Stimulated activated CD8-positive, alpha-beta memory T cell treated with anti-CD3 and anti-CD28 coated beads, Interleukin-7, amount 100 ng/mL, for 24 hours (primary cell): ENCODE results near the gene GLI3.

ENCODE experiments used
- DNase-seq: peaks from one replicate; pipeline ENCODE4 v3.0.0-alpha.2; 2020; ENCODE audit warnings: low read depth

Gene GLI3

DNA sequence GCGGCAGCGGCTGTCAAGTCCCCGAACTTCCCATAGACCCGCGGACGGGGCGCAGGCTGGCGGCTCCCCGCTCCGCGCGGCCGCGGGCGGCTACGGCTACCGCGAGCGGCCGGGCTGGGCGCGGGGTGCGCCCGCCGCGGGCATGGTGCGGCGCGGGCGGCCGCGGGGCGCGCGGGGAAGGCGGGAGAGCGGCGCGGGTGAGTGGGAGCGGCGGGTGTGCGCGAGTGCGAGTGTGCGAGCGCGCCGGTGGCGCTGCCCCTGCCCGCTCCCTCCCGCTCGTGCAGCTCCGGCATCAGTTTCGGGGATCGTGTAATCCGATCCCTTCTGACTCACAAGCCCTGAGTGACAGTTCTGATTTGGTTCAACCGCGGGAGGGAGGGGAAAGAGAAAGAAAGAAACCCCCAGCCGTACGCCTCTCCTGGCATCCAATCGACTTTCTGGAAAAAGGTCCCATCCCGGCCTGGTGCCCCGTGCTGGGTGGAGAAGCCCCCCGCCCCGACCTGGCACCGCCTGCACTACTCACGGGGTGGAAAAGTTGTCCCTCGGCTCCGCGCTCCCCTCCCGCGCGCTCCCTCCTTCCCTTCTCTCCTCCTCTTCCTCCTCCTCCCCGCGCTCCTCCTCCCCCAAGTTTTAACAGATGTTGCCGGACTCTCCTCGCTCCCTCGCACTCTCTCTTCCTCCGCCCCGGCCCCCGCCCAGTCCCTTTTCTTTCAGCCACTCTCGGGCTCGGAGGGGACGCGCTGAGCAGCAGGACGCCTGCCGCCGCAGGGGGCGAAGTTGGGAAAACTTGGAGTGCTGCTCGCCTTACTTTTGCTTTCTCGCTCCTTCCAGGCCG lies at the start of gene GLI3:
Gene GLI3, minus strand, starts transcription at position 234 of the 835 bp plus-strand sequence. CDS start 13,956 bp downstream, outside the sequence.
- no peak for DNase-seq

GRCh38 chr7:42285383-42285824 lies 48.4 kb upstream of the GLI3 start:
- no peak for DNase-seq

DNA sequence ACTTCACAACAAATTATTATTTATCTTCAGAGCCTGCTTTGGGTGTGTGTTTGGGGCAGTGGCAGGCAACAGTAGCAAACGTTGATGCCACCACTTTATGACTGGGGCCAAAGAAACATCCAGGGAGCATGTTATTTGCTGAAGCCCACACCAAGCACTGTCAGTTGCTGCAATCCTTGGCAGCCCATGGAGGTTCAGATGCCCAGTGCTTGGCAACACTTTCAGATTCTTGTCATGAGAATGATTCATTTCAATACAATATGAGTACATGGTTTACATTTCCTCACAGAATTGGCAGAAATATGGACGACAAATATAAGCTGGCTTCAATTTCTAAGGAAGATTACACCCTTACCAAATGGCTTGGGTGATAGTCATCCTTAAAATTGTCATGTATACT lies 46.5 kb upstream of the GLI3 start:
- DNase-seq, result no peak

DNA sequence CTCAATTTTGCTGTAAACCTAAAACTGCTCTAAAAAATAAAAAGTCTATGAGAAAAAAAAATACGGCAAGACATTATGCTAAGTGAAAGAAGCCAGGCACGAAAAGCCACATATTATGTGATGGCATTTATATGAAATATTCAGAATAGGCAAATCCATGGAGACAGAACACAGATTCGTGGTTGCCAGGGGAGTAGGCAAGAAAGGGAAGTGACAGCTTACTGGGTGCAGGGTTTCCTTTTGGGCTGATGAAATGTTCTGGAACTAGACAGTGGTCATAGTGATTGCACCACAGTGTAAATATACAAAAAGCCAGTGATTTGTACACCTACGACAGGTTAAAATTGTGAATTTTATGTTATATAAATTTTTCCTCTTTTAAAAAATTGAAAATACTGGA lies 41.3 kb upstream of the GLI3 start:
- DNase-seq, result no peak

GRCh38 chr7:42274053-42274452 lies 37.0 kb upstream of the GLI3 start:
- no peak for DNase-seq

DNA sequence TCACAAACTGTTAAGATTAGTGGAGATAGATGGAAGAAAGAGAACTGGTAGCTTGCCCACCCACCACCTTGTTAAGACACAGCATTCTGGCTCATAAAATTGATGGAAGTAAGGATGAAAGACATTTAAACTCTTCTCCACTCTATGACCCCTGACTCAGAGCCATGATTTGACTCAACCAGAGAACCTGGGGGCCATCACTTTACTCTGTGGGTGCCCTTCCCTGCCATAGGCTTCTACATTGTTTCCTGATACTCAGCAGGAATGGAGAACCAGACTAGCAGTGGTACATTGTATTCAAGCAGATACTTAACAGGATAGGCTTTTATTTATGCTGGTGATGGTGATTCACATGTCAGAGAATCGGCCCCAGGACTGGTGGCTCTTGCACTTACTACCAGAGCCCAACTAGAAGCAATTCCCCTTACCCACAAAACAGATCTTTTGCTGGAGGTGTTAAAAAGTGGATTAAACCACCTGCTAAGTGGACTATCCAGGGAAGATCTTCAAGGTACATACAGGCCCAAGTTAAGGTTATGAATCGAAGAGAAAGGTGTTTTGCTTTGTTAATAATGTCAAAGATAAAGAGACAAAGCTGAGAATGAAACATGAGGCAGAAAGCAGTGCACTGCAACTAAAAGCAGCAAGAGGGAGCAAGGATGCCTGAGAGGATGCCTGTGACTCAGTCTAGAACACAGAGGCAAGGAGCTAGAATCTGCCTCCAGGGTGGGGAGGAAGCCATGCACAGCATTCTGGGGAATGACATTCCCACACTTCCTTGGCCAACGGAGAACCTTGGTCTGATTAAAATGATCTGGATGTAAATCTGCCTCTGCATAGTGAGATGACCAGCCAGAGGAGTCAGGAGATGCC lies 36.0 kb upstream of the GLI3 start:
- DNase-seq, result no peak

- DNase-seq, result no peak
Observed at GRCh38 chr7:42269161-42269560, 32.2 kb upstream of the GLI3 start.

GRCh38 chr7:42264702-42265101 lies 27.7 kb upstream of the GLI3 start:
- DNase-seq, result no peak

DNA sequence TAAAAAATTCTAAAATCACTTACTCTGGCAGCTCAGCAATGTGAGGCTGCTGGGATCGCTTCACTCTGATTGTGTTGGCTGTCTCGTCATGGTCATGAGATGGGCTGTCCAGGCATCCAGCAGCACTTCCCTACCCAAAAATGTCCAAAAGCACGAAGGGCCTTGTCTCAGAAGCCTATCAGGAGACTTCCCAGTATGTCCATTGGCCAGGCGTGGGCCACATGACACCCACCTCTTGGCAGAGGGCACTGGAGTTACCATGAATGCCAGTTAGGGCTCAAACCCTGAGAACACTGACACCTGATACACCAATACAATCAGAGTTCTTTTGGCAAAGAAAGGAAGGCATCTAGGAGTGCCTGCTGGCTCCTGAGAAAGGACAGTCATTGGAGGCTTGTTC lies 27.0 kb upstream of the GLI3 start:
- DNase-seq, result no peak

DNA sequence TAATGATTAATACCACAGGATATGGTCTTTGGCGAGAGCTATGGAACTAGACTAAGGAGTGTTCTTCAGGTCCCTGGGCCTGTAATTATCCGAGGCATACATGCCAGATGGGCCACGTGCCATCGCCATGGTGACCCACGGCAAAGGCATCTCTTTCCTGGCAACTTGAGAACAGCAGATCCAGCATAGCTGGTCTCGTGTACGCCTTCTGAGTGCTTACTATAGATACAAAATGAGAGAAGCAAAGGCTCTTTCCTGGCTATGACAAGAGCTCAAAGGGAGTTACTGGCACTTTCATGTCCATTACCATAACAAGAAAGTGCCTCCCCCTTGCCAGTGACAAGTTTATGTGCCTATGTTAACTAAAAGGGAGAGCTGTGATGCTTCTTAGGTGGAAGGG lies 26.0 kb upstream of the GLI3 start:
- no peak for DNase-seq

GRCh38 chr7:42254217-42254616 lies 17.2 kb upstream of the GLI3 start:
- DNase-seq, result no peak

- DNase-seq, result no peak
Observed at GRCh38 chr7:42253316-42253715, 16.3 kb upstream of the GLI3 start.

DNA sequence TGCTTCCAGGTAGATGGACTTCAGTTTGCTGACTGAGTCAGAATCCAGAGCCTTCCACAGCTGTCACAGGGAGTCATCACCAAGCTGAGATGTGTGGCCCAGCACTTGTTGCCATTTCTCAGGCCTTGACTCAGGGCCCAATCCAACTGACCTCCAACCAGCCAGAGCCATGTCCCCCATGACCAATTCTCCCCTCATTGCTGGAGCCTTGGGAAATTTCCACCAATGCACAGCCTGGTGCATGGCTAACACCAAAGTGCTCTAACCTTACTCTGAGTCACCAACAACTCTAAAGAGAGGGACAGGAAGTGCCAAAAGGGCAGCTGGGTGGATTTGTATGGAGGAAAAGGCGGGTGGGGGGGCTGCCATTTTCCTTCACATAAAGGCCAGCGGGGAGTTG lies 13.4 kb upstream of the GLI3 start:
- no peak for DNase-seq

- DNase-seq, result no peak
Observed at GRCh38 chr7:42248579-42248978, 11.6 kb upstream of the GLI3 start.

DNA sequence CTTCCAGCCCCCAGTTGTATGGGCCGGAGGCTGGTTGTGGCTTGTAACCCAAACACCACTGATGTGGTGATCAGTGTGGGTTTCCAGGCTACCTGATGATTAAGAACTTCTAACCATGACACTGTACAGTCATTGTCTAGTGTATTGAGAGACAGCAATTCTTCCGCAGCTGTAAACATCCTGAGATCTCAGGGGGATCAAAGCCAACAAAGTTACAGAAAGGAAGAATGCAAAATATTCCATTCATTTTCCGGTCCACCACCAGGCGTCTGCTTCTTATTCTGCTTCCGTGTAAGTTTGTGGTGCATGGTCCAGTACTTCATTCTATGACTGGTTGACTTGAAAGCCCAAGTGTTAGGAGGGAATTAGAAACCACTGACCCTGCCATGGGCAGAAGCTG lies 10.3 kb upstream of the GLI3 start:
- no peak for DNase-seq

DNA sequence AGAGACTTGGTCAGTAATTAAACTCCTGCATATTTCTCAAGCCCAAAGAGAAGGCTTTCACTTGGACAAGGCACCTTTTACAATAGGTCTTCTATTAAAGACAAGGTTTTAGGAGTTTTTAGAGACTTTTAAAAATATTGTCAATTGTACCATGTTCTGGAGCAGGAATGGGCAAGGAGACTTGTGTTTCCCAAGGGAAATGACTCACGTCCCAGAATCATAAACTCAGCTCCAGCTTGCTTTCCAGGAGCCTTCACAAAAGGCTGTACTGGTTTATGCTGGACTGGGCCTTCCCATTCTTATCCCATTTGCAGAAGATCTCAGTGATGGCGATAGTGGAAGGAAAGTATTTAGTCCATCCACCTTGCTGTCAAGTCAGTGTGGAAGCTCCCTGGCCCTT lies 7.8 kb upstream of the GLI3 start:
- DNase-seq, result no peak

DNA sequence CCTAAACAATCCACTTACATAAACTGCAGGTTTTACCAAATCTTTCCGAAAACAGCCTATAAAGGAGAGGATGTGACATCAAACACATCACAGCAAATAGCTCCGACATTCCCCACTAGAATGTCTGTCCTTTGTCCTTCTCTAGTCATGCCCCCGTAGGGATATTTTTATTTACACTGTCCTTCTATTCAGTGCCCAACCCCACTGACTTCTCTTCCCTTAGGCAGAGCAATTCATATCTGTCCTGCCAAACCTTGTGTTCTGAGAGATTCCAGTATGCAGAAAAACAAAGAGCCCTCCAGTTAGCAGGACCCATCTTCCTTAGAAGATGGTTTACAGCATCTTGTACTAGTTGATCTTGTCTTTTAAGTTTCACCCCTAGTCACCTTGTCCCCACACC lies 5.4 kb upstream of the GLI3 start:
- no peak for DNase-seq

DNA sequence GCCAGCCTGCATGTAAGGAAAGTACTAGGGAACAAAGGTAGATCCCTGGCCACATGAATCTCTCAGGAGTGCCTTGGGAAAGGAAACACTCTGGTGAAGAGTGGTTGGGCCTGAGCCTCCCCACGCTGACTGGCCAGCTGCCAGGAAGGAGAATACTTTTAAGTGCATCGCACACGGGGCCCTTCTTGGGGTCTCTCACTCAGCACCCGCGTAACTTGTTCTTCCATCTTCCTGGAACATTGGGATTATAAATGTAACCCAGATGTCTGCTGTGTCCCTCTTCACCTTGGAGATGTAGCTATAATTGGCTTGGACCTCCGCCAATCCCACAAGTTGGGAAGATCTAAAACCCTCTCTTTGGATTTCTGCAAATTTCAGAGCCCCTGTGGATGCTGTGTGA lies 4.4 kb upstream of the GLI3 start:
- no peak for DNase-seq

GRCh38 chr7:42240416-42240815 lies 3.4 kb upstream of the GLI3 start:
- no peak for DNase-seq

GRCh38 chr7:42238709-42239366 lies 1.8 kb upstream of the GLI3 start:
- no peak for DNase-seq

DNA sequence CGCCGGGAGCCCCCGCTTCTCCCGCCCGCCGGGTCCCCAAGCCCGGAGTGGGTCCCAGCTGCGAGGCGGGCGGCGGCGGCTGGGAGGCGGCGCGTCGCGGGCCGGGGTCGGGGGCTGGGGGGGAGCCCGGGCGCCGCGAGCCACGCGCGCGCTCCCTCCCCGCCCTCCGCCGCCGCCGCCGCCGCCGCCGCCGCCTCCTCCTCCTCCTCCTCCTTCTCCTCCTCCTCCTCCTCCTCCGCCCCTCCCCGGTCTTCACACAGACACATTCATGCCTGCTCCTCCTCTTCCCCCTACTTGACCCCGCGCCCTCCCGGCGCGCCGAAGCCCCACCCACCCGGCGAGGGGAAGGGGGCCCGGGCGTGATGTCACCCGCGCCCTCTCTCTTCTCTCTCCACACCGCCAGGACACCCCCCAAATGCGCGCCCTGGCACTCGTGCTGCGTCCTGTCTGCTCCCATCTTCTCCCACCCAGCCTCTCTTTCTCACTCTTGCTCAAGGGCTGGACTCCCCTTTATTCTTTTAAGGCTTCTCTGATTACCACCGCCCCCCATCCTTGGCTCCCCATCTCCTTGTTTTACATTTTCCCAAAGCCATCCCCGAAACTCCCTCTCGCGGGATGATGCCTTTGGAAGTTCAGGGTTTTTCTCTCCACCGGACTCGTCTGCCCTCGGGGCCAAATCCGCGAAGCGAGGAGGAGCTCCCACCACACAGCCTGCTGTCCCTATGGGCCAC lies 967 bp upstream of the GLI3 start:
- no peak for DNase-seq
